NCI-H69 (cell line): Measurements from ENCODE around the gene IFT22.
"Not testable (repeated sequence)": the region's sequence is repeated elsewhere in the genome, so short reads cannot be mapped to it uniquely, and the experiment has no call there.

Experiments used
- DNase-seq: peaks from one replicate; lab custom pipeline; 2025; lab: John Stamatoyannopoulos, UW

Gene IFT22

DNA sequence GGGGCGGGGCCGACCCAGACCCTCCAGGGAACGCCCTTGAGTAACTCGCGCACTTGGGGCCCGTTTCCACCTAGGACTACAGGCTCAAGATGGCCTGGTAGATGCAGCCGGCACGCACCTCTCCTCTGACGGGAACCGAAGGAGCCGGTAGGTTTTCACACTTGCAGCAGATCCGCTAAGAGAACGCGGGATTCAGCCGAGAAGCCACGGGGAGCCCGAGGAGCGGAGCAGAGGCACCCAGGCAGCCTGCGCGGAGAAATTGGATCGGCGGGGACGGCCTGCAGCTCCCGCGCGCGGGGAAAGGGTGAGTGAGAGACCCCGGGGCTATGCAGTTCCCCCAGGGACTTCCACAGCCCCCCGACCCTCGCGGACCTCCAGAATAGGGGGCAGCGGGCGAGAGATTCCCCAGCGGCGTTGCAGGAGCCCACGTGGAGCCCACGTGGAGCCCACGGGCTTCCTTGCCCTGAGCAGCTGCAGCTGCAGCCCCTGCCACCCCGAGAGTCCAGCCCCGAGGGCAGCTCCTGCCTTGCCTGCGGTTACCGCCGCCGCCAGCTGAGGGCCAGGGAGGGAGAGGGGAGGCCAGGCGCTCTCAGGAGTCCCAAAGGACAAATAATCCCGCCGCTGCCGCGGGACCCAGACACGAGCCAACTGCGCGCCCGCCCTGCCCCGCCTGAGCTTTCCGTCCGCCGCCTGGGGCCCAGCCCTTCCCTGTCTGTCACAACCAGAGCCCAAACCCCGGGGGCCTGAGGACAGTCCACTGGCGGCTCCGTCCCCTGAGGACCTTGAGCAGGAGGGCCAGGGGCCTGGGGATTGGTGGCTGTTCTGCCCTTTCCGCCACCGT lies 13.1 kb downstream of the IFT22 start:
- DNase-seq = peak; percentile 79

DNA sequence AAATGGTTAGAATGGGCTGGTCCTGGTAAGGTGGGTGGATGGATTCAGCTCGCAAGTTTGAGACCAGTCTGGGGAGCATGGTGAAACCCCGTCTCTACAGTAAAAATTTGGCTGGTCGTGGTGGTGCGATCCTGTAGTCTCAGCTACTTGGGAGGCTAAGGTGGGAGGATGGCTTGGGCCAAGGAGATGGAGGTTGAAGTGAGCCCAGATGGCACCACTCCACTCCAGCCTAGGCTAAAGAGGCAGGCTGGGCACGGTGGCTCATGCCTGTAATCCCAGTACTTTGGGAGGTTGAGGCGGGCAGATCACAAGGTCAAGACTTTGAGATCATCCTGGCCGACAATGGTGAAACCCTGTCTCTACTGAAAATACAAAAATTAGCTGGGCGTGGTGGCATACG lies 15.3 kb downstream of the IFT22 start:
- no peak for DNase-seq

DNA sequence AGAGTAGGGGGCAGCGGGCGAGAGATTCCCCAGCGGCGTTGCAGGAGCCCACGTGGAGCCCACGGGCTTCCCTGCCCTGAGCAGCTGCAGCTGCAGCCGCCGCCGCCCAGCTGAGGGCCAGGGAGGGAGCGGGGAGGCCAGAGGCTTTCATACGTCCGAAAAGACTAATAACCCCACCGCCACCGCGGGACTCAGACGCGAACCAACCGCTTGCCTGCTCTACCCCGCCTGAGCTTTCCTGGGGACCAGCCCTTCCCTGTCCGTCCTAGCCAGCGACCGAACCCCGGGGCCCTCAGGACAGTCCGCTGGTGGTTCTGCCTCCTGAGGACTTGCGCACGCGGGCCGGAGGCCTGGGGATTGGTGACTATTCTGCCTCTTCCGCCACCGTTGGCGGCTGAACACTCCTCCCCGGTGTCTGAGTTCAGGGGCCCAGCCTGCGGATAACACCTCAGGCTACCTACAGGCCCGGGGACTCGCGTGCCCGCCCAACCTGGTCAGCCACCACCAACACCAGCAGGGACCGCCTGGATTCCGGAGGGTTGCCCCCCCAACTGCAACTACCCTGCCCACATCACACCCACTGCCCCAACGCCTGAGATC lies 18.4 kb downstream of the IFT22 start:
- no peak for DNase-seq

GRCh38 chr7:101302641-101303101 lies 18.9 kb downstream of the IFT22 start:
- DNase-seq = no peak

DNA sequence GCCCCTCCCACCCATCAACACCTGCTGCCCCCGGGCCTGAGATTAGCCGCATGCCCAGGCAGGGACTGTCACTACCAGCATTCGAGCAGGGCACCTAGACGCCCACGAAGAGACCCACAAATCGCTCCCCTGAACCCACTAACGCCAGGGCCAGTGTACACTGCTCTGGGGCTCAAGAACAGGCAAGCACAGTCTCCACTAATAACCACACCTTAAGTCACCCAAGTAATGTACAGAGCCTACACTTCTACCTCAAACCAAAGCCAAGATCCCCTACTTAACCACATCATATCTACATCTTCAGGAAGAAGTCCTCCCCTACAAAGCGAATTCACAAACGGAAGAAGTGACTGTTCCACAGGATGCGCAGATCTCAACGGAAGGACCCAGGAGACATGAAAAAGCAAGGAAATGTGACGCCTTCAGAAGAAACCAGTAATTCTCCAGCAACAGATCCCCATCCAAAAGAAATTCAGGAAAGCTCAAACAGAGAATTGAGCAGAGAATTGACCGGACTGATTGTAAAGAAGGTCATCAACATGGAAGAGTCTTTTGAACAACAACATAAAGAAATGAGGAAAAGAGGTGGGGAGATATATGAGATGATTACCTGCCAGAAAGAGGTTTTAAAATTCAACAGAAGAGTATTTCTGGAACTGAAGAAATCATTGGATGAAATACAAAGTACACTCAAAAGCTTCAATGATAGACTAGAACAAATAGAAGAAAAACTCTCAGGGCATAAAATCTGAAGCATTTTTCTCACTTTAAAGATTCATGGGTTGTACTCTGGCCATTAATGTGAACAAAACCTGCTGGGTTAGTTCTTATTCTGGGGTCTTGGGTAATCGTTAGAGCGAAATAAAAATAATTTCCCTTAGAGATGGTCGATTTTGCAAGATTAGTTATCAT lies 20.9 kb downstream of the IFT22 start:
- no peak for DNase-seq

DNA sequence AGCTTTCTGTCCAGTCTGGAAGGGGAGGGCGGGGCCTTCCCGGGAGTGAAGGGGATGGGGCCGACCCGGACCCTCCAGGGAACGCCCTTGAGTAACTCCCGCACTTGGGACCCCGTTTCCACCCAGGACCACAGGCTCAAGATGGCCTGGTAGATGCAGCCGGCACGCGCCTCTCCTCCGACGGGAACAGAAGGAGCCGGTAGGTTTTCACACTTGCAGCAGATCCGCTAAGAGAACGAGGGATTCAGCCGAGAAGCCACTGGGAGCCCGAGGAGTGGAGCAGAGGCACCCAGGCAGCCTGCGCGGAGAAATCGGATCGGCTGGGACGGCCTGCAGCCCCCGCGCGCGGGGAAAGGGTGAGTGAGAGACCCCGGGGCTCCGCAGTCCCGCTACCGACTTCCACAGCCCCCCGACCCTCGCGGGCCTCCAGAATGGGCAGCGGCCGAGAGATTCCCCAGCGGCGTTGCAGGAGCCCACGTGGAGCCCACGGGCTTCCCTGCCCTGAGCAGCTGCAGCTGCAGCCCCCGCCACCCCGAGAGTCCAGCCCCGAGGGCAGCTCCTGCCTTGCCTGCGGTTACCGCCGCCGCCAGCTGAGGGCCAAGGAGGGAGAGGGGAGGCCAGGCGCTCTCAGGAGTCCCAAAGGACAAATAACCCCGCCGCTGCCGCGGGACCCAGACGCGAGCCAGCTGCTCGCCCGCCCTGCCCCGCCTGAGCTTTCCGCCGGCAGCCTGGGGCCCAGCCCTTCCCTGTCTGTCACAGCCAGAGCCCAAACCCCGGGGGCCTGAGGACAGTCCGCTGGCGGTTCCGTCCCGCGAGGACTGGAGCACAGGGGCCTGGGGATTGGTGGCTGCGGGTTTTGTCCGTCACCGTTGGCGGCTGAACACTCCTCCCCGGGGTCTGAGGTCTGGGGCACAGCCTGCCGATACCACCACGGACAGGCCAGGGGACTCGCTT lies 21.8 kb downstream of the IFT22 start:
- peak; percentile 41 for DNase-seq

DNA sequence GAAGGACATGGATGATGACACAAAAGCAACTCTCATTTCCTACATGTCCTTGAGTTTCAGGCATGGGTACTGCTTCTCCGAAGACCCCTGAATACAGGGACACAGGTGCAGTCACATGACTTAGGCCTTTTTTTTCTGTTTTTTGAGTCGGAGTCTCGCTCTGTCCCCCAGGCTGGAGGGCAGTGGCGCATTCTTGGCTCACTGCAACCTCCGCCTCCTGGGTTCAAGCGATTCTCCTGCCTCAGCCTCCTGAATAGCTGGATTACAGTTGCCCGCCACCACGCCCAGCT lies 26.8 kb downstream of the IFT22 start:
- DNase-seq = no peak

DNA sequence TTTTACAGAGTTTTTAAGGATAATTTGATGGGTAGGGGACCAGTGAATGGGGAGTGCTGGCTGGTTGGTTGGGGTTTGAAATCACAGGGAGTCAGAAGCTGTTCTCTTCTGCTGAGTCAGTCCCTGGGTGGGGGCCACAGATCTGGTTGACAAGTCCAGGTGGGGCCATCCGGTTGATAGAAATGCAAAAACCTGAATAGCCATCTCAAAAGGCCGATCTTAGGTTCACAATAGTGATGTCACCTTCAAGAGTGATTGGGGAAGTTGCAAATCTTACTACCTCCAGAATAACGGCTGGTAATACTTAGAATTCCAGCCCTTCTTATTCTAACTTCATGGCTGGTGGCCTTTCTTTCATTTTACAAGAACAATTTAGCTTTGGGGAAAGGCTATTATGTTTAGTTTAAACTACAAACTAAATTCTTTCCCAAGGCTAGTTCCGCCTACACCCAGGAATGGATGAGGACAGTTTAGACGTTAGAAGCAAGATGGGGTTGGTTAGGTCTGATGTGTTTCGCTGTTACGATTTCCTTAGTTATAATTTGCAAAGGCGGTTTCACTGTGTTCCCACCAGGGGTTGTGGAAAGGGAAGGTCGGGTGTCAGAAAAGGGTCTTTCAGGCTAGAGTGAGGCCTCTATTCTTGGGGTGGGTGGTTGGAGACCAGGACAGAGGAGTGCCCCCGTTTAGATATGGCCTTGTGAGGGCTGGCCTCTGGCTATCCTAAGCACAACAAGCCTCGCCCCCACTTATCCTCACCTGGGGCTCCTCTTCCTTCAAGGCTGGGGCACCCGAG lies 27.4 kb downstream of the IFT22 start:
- DNase-seq = no peak

DNA sequence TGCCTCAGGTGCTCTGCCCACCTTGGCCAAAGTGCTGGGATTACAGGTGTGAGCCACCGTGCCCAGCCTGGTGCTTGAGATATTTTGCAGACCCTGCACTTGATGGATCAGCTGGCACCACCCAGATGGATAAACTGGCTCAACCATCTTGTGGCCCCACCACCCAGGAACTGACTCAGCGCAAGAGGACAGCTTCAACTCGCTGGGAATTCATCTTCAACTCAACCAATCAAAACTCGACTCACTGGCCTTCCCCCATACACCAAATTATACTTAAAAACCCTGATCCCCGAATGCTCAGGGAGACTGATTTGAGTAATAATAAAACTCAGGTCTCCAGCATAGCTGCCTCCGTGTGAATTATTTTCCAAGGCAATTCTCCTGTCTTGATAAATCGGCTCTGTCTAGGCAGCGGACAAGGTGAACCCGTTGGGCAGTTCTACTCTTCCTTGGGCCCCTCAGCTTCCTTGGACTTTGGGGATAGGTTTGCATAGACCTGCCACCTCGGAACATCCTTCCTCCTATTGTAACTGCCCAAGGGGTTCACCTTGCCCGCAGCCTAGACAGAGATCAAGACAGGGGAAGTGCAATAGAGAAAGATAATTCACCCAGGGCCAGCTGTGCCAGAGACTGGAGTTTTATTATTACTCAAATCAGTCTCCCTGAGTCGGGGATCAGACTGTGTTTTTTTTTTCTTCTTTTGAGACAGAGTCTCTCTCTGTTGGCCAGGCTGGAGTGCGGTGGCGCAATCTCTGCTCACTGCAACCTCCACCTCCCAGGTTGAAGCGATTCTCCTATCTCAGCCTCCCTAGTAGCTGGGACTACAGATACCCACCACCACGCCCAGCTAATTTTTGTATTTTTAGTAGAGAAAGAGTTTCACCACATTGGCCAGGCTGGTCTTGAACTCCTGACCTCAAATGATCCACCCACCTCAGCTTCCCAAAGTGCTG lies 28.3 kb downstream of the IFT22 start:
- DNase-seq = not testable (repeated sequence)

DNA sequence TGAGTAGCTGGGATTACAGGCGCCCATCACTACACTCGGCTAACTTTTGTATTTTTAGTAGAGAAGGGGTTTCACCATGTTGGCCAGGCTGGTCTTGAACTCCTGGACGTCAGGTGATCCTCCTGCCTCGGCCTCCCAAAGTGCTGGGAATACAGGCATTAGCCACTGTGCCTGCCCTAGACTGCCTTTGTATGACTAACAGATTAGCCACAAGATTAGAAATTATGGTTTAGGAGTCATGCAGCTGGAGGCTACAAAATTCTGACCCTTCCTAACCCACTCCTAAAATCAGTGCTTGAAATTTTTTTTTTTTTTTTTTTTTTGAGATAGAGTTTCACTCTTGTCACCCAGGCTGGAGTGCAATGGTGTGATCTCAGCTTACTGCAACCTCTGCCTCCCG lies 29.0 kb downstream of the IFT22 start:
- DNase-seq = not testable (repeated sequence)

- peak; percentile 58 for DNase-seq
These were observed 31.2 kb downstream of the IFT22 start for GRCh38 chr7:101290186-101291037.

GRCh38 chr7:101289687-101290086 lies 31.9 kb downstream of the IFT22 start:
- not testable (repeated sequence) for DNase-seq

DNA sequence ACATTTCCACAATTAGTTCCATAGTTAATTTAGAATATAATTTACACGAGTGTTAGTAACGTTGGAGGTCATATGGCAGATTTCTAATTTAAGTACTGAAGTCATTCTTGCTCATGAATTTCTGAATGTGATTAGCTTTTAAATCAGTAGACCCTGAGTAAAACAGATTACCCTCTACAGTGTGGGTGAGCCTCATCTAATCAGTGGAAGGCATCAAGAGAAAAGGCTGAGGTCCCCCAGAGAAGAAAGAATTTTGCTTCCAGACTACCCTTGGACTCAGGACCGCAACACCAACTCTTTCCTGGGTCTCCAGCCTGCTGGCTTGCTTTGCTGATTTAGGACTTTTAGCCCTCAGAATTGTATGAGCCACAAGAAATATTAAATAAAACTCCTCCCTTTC lies 33.2 kb downstream of the IFT22 start:
- DNase-seq = no peak

DNA sequence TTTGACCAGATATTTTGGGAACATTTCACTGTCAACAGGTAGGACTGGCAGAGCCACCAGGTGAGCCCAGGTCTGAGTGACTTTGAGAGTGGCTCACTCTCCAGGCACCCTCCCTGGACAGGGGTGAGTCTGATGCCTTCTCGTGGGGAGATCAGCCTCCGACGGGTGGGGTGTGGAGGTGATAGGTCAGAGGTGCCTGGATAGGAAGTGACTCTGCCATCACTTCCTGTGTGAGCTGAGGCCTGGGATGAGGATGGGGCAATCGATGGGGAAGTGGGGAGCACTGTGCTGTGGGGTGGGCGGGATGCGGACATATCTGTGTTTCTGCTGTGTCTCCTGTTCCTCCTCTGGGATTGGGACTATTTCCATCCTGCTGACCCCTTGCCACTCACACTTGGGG lies 34.6 kb downstream of the IFT22 start:
- DNase-seq = no peak

GRCh38 chr7:101285880-101286279 lies 35.7 kb downstream of the IFT22 start:
- DNase-seq = peak; percentile 53

GRCh38 chr7:101285171-101285570 lies 36.4 kb downstream of the IFT22 start:
- no peak for DNase-seq

- not testable (repeated sequence) for DNase-seq
These were observed 40.7 kb downstream of the IFT22 start for GRCh38 chr7:101280912-101281311.

DNA sequence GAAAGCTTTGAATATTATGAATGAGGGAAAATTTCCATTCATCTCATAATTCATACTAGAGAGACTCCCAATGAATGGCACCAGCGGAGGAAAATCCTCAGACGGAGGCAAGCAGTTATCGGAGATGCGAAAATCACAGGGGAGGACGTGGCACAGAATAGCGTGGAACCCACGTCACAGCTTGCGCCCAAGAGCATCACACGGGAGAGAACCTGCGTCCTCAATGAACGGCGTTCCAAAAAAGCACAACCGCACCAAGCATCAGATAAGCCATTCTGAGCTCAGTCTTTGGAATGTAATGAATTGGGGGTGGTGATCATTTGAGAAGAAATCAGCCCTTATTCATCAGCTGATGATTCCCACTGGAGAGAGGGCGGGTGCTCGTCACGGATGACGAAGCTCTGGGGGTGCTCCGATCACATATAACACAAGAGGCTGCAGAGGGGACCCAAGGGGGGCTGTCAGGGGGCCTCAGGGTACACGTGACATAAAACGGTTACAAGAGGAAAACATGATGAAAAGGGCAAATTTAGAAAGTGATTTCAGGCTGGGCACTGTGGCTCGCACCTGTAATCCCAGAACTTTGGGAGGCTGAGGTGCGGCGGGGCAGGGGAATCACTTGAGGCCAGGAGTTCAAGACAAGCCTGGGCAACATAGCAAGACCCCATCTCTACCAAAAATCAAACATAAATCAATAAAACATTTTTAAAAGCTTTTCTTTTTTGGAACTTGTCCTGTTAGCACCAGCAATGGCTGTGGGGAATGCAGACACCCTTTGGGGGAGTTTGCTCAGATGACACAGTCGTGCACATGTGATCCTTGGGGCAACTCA lies 42.9 kb downstream of the IFT22 start:
- DNase-seq = no peak
